Uterus (tissue), 4 donors: ENCODE results near the gene MYO9A. TPM values are rescaled to one million over a fixed set of nuclear protein-coding genes. Genes with fewer than 3 reads are reported as not detected.

ENCODE experiments used
- DNase-seq, 2 donors: peaks; one replicate each; pipeline ENCODE4 v3.0.0-alpha.2; 2019 to 2020
- H3K27ac ChIP-seq, 2 donors: fragments of 200-600 bp; sonication (generic); 1 replicate in 1 of 2; 2 replicates in 1 of 2; pipeline ENCODE4 v1.5.1; 2016 to 2018
- H3K27me3 ChIP-seq, 2 donors: fragments of 200-600 bp; sonication (generic); one replicate each; pipeline ENCODE4 v1.5.1; 2018 to 2019; ENCODE audit warnings: control low read depth in 1 of 2
- H3K36me3 ChIP-seq, 2 donors: fragments of 200-600 bp; sonication (generic); one replicate each; pipeline ENCODE4 v1.5.1; 2019; ENCODE audit warnings: control low read depth in 1 of 2
- H3K4me1 ChIP-seq, 2 donors: fragments of 200-600 bp; sonication (generic); one replicate each; pipeline ENCODE4 v1.5.1; 2018 to 2019; ENCODE audit warnings: control low read depth in 1 of 2
- H3K4me3 ChIP-seq, 2 donors: fragments of 200-600 bp; sonication (generic); 1 replicate in 1 of 2; 2 replicates in 1 of 2; pipeline ENCODE4 v1.5.1; 2018 to 2019; ENCODE audit warnings: mild to moderate bottlenecking in 1 of 2
- H3K9me3 ChIP-seq, 2 donors: fragments of 200-600 bp; sonication (generic); one replicate each; pipeline ENCODE4 v1.5.1; 2019; ENCODE audit warnings: control low read depth in 1 of 2
- CTCF ChIP-seq, 4 experiments: fragments of 200-600 bp in 2 of 4; fragments of 450-650 bp in 2 of 4; sonication (generic) in 2 of 4; IDR thresholded peaks; one replicate each; pipeline ENCODE4 v1.5.1; 2016 to 2019; ENCODE audit warnings: antibody characterized with exemption in 4 of 4, mild to moderate bottlenecking in 2 of 4, moderate library complexity in 1 of 4
- POLR2A ChIP-seq, 2 donors: fragments of 450-650 bp; IDR thresholded peaks; one replicate each; pipeline ENCODE4 v1.6.1; 2016; ENCODE audit warnings: antibody characterized with exemption in 2 of 2, mild to moderate bottlenecking in 1 of 2, moderate library complexity in 1 of 2
- intact Hi-C: fragments of 100-400 bp; cut with DNase I; formaldehyde crosslinking; loops from one replicate; pipeline ENCODE4 v1.15.1; 2023; ENCODE audit warnings: low total_unique reads
- total RNA-seq, 4 donors: library from RNA; depleted of rRNA in 3 of 4; stranded (reverse); fragments of >200 nt in 3 of 4; gene quantifications; one replicate each; pipeline versions ENCODE4 v1.1.0 to v1.2.4, GENCODE V29; 2014 to 2023
- donor health status: DM: yes; HTN: yes; CAD: no.

The MYO9A gene
- total RNA-seq, 4 donors from 2014 or later: 45.6 to 141 (median 90.0) TPM

DNA sequence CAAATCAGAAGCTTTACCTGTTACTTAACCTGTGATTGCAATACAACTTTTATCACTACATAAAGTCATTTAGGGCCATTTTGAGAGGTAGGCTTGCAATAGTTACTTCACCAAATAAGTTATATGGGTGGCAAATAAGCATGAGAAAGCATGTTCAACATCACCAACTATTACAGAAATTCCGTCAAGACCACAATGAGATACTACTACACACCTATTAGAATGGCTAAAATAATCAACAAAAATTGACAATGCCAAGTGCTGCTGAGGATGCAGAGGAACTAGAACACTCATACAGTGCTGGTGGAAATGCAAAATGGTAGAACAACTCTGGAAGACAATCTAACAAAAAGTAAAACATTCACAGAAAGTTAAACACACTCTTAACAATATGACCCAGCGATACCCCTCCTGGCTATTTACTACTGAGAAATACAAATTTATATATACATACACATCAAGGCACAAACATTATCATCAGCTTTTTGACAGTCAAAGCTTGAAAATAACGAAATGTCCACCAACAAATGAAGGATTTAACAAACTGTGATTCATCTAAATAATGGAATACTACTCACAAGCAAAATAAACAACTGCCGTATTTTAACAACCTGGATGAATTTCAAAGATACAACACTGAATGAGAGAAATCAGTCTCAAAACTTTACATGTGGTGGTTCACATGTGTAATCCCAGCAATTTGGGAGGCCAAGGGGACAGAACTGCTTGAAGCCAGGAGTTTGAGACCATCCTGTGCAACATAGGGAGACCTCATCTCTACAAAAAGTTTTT lies 82.9 kb downstream of the MYO9A start:
- no peaks in the 10 kb centered on the region for H3K4me1 ChIP-seq
- H3K4me3 ChIP-seq: no peak overlapping the region
- H3K27me3 ChIP-seq: no peaks in the 10 kb centered on the region
- TF ChIP-seq POLR2A (IDR thresholded peaks at IDR 0.05) (no peak), CTCF (IDR thresholded peaks at IDR 0.05) (no peak)
- H3K36me3 ChIP-seq: no peaks in the 10 kb centered on the region
- no peak for DNase-seq
- intact Hi-C loops: no loop called here
- H3K9me3 ChIP-seq: no peaks in the 10 kb centered on the region
- H3K27ac ChIP-seq: no peak overlapping the region

GRCh38 chr15:72034351-72034750 lies 83.6 kb downstream of the MYO9A start:
- Histone ChIP-seq H3K9me3 (no peaks in the 10 kb centered on the region), H3K4me3 (no peak overlapping the region), H3K4me1 (no peaks in the 10 kb centered on the region), H3K36me3 (no peaks in the 10 kb centered on the region), H3K27ac (no peak overlapping the region), H3K27me3 (no peaks in the 10 kb centered on the region)
- TF ChIP-seq POLR2A (IDR thresholded peaks at IDR 0.05) (no peak), CTCF (IDR thresholded peaks at IDR 0.05) (no peak)
- DNase-seq: no peak
- intact Hi-C loops: no loop called here

GRCh38 chr15:72033711-72034110 lies 84.2 kb downstream of the MYO9A start:
- intact Hi-C loops: no loop called here
- no peaks in the 10 kb centered on the region for H3K27me3 ChIP-seq
- DNase-seq: no peak
- H3K27ac ChIP-seq: peak overlapping the region in 1 of 2 donors; percentile 16
- H3K4me1 ChIP-seq: no peaks in the 10 kb centered on the region
- H3K4me3 ChIP-seq: no peak overlapping the region
- no peak for TF ChIP-seq POLR2A (IDR thresholded peaks at IDR 0.05)
- TF ChIP-seq CTCF (IDR thresholded peaks at IDR 0.05): no peak
- H3K36me3 ChIP-seq: no peaks in the 10 kb centered on the region
- H3K9me3 ChIP-seq: no peaks in the 10 kb centered on the region

- peak overlapping the region in 1 of 2 donors; percentile 16 for H3K27ac ChIP-seq
- H3K36me3 ChIP-seq: no peaks in the 10 kb centered on the region
- TF ChIP-seq CTCF (IDR thresholded peaks at IDR 0.05): no peak
- no peak for TF ChIP-seq POLR2A (IDR thresholded peaks at IDR 0.05)
- H3K4me1 ChIP-seq: no peaks in the 10 kb centered on the region
- H3K27me3 ChIP-seq: no peaks in the 10 kb centered on the region
- no peaks in the 10 kb centered on the region for H3K9me3 ChIP-seq
- intact Hi-C loops: no loop called here
- no peak for DNase-seq
- H3K4me3 ChIP-seq: no peak overlapping the region
Measured at GRCh38 chr15:72033285-72033684, 84.7 kb downstream of the MYO9A start.

DNA sequence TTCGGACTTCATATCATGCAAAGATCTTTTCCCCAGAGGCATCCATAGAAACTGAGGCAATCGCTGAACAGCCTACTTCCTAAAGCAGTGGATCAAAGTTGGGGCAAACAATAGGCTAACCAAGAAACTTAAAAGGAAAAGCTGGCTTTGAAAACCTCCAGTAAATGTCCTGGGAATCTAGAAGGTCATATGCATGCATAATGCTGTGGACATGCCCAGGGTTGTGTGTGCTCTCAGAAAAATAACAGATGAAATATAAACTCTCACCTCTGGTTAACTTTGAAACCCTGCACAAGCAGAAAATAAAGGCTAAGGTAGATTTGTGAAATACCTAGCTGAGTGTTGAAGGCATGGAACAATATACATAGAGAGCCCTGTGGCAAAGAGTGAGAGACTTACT lies 96.3 kb downstream of the MYO9A start:
- TF ChIP-seq POLR2A (IDR thresholded peaks at IDR 0.05) (no peak), CTCF (IDR thresholded peaks at IDR 0.05) (no peak)
- intact Hi-C loops: no loop called here
- DNase-seq: no peak
- no peaks in the 10 kb centered on the region for H3K9me3 ChIP-seq
- no peak overlapping the region for H3K4me3 ChIP-seq
- H3K27me3 ChIP-seq: no peaks in the 10 kb centered on the region
- H3K4me1 ChIP-seq: no peaks in the 10 kb centered on the region
- no peak overlapping the region for H3K27ac ChIP-seq
- no peaks in the 10 kb centered on the region for H3K36me3 ChIP-seq
